Renal pelvis (tissue), 4 donors: Measurements from ENCODE around the gene HPCA. TPM values are rescaled to one million over a fixed set of nuclear protein-coding genes. Genes with fewer than 3 reads are reported as not detected.

ENCODE experiments used
- DNase-seq: peaks from one replicate; pipeline ENCODE4 v3.0.0-alpha.2; 2013
- polyA plus RNA-seq, 3 donors: library from polyadenylated mRNA; unstranded; fragments of 120-200 nt; gene quantifications; one replicate each; pipeline ENCODE4 v1.2.1, GENCODE V29; 2013; ENCODE audit not compliant: insufficient read length in 3 of 3

The HPCA gene
- polyA plus RNA-seq, 3 donors, result 0.15 to 1.4 (median 0.62) TPM

DNA sequence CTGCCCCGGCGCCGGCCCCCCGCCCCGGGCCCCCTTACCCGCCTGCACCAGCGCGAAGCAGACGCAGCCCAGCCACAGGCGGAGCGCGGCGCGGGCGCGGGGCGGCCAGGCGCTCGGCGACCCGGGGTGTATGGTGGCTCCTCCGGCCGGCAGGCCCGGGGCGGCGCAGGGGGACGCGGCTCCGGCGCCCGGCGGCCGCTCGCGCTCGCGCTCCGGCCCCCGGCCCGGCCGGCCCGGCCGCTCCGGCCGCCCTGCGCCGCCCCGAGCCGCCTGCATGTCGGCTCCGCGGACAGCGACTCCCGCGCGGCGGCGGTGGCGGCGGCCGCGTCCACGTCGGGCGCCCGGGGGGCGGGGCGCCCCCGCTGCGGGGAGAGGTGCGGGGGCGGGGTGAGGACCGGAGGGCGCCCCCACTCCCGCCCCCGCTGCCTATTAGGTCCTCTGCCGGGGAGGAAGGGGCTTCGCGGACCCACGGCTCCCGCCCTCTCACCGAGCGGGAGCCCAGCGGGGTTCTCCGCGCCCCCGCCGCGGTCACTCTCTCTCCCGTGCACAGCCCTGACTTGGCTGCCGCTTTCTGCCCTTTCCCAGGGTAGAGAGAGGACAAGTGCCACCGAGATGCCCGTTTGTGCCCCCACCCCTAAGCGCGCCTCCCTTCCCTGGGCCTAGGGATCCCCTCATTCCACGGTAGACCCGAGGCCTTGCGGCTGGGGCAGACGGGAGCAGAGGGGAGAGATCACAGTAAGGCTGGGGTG is 15.5 kb upstream of the HPCA start, which contains the start of gene FNDC5:
Gene FNDC5, minus strand, starts transcription at position 298 of the 749 bp plus-strand sequence.
- peak; percentile 71 for DNase-seq

DNA sequence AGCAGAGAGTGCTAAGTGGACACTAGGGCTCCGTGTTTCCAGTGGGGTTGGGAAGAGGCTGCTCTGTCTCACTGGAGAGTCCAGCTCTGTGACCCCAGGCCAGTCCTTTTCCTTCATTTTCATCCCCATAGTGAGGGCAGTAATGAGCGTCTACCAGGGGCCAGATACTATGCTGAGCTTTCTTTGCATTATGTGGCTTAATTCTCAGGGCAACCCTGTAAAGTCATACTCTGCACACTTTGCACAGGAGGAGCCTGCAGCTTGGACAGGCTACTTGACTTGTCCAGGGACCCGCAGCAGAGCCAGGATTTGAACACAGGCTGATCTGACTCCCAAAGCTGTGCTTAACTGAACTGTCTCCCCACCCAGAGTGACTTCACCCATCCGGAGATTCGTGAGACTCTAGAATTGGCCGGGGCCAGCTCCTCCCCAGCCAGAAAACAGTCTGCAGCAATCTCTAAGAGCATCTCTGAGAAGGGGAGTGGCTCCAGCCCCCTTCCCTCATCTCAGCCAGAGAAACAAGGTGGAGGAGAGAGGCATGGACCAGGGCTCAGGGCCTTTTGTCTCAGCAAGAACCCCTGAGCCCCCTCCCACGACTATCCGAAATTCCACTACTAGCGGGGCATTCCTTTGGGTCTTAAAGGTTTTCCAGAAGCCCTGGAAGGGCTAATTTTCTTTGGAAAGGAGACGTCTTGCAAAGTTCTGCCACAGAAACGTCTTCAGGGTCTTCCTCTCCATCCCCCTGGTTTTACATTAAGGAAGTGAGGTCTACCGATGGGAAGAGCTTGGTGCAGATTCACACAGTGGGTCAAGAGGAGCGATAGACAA is 14.7 kb upstream of the HPCA start:
- DNase-seq, result no peak

DNA sequence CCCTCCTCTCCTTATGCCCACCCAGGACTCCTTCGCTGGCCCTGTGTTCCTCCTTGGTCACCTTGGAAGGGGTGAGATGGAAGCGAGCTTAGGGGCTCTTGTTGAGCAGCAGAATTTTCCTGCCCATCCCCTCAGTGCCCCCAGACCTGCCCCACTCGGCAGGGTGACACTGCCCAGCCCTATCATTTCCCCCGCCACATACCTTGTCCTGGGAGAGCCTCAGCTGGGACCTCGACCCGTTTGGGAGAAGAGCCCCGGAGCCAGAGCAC is 14.2 kb upstream of the HPCA start:
- DNase-seq, result no peak

DNA sequence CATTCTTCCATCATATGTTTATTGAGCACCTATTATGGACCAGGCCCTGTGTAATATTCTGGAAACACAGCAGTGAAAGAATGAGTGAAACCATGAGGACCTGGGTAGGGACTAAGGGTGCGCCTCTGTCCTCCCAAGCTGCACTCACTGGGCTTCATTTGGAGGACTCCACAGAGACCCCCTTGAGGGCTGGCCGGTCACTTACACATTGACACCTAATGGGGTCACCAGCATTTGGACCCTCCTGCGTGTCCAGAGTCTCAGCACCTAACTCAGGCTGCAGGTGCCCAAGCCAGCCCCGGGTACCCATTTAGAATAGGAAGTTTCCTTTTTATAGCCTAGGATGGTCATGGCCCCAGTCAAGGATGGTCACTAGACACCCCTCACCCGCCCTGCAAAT is 12.8 kb upstream of the HPCA start:
- DNase-seq, result no peak

DNA sequence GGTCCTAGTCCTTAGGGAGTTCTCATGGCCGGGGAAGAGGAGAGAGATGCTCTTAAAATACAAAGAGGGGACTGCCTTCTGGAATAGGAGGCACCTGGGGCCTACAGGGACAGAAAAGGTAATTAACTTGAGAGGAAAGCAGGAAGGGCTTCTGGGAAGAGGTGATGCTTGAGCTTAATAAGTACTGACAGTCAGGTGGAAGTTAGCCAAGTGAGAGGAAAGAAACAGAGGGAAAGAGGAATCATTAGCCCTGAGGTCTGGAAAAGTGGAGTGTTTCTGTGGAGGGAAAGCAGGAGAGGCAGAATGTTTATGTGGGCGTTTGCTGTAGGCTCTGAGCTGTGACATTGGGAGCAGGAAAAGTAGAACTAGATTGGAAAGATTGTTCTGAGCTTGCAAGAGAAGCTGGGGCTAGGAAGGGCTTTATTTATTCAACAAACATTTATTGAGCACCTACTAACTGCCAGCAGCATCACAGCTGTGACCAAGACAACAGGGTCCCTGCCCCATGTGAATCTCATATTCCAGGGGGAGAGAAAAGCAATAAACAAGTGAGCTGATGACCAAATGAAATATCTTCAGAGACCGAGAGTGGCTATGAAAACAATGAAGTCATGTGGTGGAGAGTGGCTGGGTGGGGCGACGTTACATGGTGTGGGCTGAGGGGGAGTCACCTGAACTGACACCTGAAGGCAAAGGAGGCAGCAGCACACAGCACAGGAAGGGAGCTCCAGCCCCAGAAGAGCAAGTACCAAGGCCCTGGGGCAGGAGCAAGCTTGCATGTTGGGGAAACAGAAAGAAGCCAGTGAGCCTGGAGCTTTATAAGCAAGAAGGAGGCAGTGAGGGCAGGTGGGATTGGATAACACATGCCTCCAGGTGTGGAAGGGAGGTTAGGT is 11.2 kb upstream of the HPCA start:
- no peak for DNase-seq

DNA sequence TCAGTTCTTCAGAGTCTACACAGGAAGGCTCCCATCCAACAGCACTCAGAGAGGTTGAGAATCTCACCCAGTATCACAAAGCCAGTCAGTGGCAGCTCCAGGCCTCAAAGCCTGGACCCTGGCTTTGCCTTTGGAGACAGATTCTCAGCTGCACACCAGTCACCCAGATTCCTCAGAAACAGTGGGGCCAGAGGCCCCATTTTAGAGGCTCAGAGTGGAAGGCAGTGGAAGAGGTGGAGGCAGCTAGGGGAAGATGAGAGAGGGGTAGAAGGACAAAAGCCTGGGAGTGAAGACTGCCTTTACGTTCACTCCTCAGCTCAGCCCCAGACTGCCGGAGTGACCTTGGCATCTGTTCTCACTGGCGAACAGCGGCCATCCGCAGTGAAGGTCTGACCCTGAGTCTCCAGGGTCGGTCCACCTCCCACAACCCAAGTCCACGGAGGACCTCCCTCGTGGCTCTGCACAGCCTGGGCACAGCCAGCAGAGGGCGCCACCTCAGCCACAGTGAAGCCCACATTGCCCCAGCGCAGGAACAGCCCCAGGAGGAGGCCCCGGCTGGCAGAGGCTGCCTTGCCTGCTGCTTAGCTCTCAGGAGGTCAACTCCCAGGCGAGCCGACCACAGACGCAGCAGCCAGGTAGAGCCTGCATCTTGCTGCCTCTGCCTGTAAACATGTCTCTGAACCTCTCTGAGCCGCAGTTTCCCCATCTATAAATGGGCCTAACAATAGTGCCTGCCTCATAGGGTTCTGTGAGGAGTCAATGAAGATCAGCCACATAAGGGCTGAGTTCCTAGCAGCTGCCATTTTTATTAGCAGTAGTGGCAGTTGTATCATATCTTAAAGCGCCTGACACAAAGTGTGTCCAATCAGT is 9.7 kb upstream of the HPCA start:
- no peak for DNase-seq

DNA sequence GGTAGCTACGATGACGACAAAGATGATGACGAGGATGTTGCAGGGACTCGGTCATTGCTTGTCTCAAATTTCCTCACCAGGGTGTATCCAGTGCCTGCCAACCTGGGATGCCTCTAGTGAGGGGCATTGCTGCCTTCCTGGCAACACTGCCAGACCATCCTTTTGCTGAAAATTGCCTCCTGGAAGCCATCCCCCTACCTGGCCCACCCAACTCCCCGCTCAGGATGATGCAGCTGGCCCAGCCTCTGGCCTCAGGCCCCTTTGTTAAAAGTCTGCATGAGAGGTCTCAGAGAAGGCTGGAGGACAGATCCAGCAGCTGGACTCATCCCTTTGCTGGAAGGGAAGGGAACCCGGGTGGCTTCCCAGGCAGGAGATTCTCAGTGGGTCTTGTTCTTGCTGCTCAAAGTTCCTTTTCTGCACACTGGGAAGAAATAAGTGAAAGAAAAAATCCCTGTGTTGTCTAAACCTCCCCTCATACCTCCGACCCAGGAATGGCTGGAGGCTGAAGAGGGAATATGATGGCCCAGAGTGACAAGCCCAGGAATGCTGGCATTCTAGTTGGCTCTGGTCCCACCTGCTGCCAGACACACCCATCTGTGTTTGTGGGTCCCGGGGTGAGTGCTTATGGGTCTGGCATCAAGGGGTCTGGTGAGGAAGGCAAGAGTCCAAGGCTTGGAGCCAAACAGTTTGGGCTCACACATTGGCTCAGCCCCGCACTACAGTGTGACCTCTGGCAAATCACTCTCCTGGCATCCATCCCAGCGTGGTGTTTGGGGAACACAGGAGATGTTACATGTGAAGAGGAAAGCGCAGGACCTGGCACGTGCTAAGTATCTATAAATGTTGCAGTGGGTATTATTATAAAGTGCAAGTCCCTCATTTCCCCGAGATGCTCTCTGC is 8.8 kb upstream of the HPCA start:
- no peak for DNase-seq

DNA sequence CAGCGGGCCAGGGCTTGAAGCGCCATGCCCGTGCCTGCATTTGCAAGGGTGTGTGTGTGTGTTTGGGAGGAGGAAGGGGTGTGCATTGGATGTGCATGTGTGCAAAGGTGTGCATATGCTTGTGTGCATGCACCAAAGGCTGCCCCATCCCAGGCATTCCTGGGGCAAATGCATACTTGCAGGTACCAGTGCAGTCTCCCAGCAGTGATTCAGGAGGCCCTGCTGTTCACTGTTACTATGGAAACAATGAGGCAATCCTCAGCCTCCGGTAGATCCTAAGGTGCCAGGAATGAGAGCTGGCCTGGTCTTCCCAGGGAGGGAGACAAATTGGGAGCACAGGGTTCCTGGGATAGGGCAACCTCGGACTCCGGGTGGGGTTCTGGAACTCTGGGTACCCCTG is 8.1 kb upstream of the HPCA start:
- no peak for DNase-seq

DNA sequence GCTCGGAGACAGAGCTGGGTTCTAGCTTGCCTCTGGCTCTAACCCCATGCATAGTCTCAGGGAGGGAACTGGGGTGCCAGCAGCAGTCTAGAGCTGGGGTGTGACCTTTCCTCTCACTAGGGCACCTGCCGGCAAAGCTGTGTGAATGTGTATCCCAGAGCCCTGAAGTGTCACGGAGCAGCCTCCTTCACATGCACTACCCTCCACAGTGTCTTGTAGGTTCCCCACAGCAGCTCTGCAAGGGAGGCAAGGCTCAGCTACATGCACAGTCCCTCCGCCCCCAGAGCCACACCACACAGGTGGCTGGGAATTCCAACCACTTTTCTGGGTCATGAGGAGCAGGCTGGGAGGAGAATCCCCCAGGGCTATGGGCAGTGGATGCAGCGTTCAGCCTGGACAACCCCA is 7.7 kb upstream of the HPCA start:
- DNase-seq, result no peak

DNA sequence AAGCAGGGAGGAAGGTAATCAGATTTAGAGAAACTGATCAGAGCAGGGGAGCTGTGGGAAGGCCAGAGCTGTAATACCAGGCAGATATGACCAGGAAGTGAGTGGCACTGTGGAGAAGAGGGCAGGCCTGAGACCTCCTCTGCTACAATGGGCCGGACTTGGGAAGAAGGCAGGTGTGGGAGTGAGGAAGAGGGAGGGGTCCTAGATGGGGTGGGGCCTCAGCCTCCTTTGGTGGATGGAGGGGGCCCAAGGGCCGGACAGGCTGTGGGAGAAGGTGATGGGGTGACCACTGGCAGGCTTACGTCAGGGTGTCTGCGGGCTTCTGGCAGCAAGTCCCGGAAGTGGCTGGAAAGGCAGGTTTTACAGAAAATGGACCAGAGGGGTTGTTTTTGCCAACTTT is 5.0 kb upstream of the HPCA start:
- no peak for DNase-seq

DNA sequence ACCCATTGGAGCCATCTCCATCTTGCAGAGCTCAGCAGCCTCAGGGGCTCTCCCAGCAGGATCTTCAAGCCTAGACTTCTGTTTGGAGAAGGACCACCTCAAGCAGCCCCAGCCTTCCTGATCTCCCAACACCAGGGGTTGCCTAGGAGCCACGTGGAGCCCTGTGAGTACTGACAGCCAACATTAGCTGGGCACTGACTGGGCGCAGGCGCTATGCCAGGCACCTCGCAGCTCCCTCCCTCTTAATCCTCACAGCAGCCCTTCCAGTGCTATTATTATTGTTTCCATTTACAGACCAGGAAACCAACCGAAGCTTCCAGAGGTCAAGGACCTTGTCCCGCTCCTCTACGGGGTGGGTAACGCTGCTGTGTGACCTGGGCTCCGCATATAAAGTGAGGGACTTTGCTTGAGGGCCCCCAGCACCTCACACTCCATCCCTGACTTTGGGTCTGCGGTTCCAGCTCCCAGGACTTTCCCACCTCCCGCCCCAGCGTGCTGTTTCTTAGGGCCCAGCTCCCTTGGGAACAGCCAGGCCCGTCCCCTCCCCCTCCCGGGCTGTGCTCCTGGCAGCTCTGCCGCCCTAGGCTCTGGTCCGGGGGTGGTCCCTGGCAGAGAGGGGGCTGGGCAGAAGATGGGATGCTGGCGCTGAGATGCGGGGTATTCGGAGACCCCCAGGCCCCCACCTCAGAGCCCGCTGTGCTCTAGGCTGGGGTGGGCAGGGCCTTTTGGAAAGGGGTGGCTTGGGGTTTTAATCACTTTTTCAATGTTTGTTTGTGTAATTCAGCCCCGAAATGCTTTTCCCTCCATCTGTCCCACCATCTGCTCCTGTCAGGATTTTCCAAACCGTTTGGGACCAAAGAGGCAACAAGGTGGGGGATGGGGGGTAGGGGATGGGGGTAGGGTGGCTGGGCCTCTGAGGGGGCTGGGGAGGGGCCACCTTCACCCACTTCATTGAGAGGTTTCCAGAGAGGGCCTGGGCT is 4.1 kb upstream of the HPCA start:
- DNase-seq, result no peak

DNA sequence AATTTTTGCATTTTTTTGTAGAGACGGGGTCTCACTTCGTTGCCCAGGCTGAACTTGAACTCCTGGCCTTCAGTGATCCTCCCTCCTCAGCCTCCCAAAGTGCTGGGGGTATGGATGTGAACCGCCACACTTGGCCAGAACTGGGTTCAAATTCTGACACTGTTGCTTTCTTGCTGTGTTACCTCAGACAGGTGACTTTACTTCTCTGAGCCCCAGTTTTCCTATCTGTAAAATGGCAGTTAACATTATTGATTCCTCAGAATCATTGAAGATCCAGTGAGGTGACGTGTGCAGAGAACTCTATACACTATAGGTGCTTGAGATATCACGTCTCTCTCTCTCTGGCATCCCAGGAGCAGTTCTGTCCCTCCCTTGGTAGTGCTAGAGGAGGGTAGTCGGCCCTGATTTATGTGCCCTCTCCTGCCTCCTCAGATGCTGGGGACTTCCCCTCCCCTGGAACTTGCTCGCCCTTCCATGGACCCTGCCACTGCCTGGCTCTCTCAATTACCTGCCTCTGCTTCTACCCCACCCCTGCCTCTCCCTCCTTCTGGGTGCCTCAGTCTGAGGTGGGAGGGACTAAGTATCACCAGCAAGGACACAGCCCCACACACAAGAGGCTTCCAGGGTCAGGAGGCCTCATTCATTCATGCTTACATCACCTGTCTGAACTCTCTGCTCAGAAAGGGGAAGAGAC is 2.8 kb upstream of the HPCA start:
- no peak for DNase-seq

DNA sequence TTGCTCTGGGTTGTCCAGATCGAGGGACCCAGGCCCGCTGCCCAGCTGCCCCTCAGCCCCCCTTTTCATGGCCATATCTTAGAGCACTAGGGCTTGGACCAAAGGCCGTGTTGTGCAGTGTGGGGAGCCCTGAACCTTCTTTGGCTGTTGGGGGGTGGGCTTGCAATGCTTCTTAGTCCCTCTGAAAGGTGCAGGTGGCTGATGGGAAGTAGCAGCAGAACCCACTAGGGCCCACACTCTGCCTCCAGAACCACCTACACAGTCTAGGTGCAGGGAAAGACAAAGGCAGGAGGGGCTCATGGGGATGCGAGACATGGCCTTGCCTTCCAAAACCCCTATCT is 2.3 kb upstream of the HPCA start:
- no peak for DNase-seq

DNA sequence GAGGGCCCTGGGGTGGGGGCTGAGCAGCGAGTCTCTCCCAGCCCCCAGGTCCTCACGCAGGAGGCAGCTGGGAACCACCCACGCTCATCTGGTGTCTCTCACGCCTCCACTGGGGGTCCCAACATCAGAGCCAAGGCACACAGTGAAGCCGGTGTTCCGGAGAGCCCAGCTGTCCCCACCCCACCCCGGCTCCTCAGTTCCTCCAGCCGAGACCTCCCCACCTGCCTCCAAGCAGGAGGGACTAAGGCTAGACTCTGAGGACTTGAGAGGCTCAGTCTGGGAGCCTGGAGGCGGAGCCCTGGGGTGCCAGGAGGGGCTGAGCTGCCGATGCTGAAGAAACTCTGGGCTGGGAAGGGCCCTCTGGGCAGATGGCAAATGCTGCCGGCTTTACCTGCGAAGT is 1.6 kb upstream of the HPCA start:
- DNase-seq, result no peak

DNA sequence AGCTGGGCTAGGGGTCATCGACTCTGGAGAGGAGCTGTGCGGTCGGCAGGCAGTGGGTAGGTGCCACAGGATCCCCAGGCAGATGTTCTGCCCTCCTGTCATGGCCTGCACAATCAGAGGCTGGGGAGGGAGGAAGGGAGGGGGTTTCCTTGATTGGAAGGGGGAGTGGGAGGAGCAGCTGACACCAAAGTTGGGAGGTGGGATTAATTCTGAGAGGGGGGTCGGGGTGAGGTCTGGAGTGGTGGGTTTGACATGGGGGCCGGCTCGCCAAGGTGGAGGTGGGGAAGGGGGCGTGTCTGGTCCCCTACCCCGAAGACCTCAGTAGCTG is 651 bp upstream of the HPCA start:
- no peak for DNase-seq

DNA sequence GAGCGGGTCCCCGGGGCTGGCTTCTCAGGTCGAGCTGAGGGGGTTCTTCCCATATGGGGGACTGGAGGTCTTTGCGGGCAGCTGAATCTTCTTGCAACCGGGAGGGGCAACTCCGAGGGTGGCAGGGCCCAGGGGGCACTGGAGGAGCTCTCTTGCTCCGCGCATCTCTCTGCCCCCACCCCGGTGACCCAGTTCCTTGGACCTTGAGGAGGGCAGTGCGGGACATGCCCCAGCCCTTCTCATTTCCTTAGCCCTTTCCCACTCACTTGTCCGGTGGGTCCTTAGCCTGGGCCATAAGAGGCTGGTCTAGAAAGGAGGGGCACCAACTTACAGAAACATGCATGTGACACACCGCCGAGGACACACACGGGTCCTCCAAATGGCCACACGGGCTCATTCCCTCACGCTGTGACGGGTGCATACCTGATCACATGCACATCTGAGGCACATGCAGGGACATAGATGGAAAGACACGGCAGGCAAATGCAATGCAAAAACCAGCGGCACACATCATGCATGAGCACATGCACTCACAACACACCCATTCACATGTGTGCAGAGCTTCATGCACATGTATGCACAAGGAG is 630 bp downstream of the HPCA start:
- no peak for DNase-seq

DNA sequence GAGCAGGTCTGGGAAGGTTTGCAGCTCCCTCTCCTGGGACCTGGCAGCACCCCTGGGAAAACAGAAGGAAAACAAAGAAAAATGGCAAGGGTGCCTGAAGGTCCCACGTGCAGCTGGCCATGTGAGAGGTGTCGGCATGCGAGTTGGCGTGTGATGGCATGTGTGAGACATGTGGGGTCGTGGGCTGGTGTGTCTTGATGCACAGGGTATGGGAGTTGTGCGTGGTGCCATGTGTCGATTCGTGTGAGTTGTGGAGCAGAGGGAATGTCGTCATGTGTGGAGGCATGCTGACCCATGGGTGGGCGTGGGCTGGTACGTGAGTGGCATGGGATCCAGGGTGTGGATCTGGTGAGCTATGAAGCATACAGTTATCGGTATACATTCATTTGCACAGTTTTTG is 1.3 kb downstream of the HPCA start:
- DNase-seq, result no peak

DNA sequence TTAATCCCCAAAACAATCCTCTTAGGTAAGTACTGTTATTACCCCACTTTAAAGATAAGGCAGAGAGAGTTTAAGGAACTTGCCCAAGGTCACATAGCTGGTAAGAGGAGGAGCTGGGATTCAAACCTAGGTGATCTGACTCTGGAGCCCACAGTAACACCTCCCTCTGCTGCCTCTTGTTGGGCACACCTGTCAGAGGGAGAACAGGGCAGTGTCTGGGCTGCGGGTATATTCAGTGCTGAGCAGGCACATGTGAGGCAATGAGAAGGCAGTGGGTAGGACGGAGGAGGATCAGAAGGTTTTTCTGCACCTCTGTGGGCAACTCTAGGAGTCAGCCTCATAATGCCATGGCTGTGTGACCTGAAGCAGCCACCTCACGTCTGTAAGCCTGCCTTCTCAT is 1.8 kb downstream of the HPCA start:
- no peak for DNase-seq
